Hepatocyte (in vitro differentiated cells): ENCODE data around the gene OSTN. TPM values are rescaled to one million over a fixed set of nuclear protein-coding genes. Genes with fewer than 3 reads are reported as not detected.

Source experiments
- DNase-seq: peaks from one replicate; pipeline ENCODE4 v3.0.0-alpha.2; 2016; ENCODE audit warnings: low spot score
- H2AFZ ChIP-seq: fragments of 200-600 bp; sonication (generic); 2 replicates; pipeline ENCODE4 v1.6.0; 2016; ENCODE audit warnings: antibody characterized with exemption, mild to moderate bottlenecking
- H3K27ac ChIP-seq: fragments of 200-600 bp; sonication (generic); 2 replicates; pipeline ENCODE4 v1.5.1; 2016; ENCODE audit warnings: mild to moderate bottlenecking
- H3K27me3 ChIP-seq: fragments of 200-600 bp; sonication (generic); 2 replicates; pipeline ENCODE4 v1.6.1; 2016
- H3K36me3 ChIP-seq: fragments of 200-600 bp; sonication (generic); replicated peaks from 2 replicates; pipeline ENCODE4 v1.5.1; 2016; ENCODE audit warnings: low read depth; ENCODE audit not compliant: insufficient read depth
- H3K4me1 ChIP-seq: fragments of 200-600 bp; sonication (generic); 2 replicates; pipeline ENCODE4 v1.5.1; 2016; ENCODE audit warnings: mild to moderate bottlenecking, moderate library complexity; ENCODE audit not compliant: insufficient read depth
- H3K4me2 ChIP-seq: fragments of 200-600 bp; sonication (generic); 2 replicates; pipeline ENCODE4 v1.6.0; 2016
- H3K4me3 ChIP-seq: fragments of 200-600 bp; sonication (generic); 2 replicates; pipeline ENCODE4 v1.5.1; 2016; ENCODE audit warnings: mild to moderate bottlenecking
- H3K79me2 ChIP-seq: fragments of 200-600 bp; sonication (generic); 2 replicates; pipeline ENCODE4 v1.6.0; 2017; ENCODE audit warnings: mild to moderate bottlenecking
- H3K9me2 ChIP-seq: fragments of 200-600 bp; sonication (generic); replicated peaks from 2 replicates; pipeline ENCODE4 v1.6.0; 2017; ENCODE audit warnings: mild to moderate bottlenecking; ENCODE audit not compliant: insufficient read depth
- H3K9me3 ChIP-seq: fragments of 200-600 bp; sonication (generic); 2 replicates; pipeline ENCODE4 v1.5.1; 2016; ENCODE audit warnings: low read depth, mild to moderate bottlenecking
- H4K20me1 ChIP-seq: fragments of 200-600 bp; sonication (generic); 2 replicates; pipeline ENCODE4 v1.6.0; 2016; ENCODE audit warnings: mild to moderate bottlenecking; ENCODE audit not compliant: insufficient read depth, poor library complexity, severe bottlenecking
- CTCF ChIP-seq: fragments of 200-600 bp; sonication (generic); IDR thresholded peaks from 2 replicates; pipeline ENCODE4 v1.5.1; 2016; ENCODE audit warnings: antibody characterized with exemption, mild to moderate bottlenecking; ENCODE audit not compliant: poor library complexity
- EZH2 ChIP-seq: fragments of 200-600 bp; sonication (generic); IDR thresholded peaks from 2 replicates; pipeline ENCODE4 v1.6.1; 2016; ENCODE audit warnings: antibody characterized with exemption, mild to moderate bottlenecking, borderline replicate concordance
- EZH2phosphoT487 ChIP-seq: fragments of 200-600 bp; sonication (generic); IDR thresholded peaks from one replicate; pipeline ENCODE4 v1.6.1; 2018; ENCODE audit warnings: antibody characterized with exemption, mild to moderate bottlenecking, low read depth, moderate library complexity; ENCODE audit not compliant: unreplicated experiment, severe bottlenecking
- WGBS: methylation state at CpG from one replicate; pipeline ENCODE4 v1.1.6; 2016; ENCODE audit warnings: low lambda C conversion rate; ENCODE audit errors: missing lambda C conversion rate; 5-methylcytosine and 5-hydroxymethylcytosine counted together
- polyA plus RNA-seq: library from polyadenylated mRNA; unstranded; fragments of >200 nt; fragmentation: Nextera tagmentation; extraction: Ambion mirVana; gene quantifications from 2 replicates; pipeline ENCODE4 v1.2.1, GENCODE V29; 2016
- total RNA-seq: library from RNA; depleted of rRNA; stranded (reverse); fragments of >200 nt; gene quantifications from 2 replicates; pipeline ENCODE4 v1.2.3, GENCODE V29; 2014

Gene OSTN
- total and polyA plus RNA-seq, 2 experiments from 2014 or later: 1.4 to 17.4 TPM

- Histone ChIP-seq H3K79me2 (no peaks in the 10 kb centered on the region), H2AFZ (no peak overlapping the region), H3K27ac (no peak overlapping the region), H3K9me3 (no peaks in the 10 kb centered on the region), H3K4me2 (no peak overlapping the region), H3K36me3 (no peaks in the 10 kb centered on the region), H3K9me2 (no peaks in the 10 kb centered on the region), H3K27me3 (no peaks in the 10 kb centered on the region), H3K4me3 (no peak overlapping the region), H4K20me1 (no peaks in the 10 kb centered on the region), H3K4me1 (no peaks in the 10 kb centered on the region)
- DNase-seq: no peak
- TF ChIP-seq CTCF (no peak), EZH2phosphoT487 (no peak), EZH2 (no peak)
Observed at GRCh38 chr3:191192941-191193340, 6.1 kb upstream of the OSTN start.

- TF ChIP-seq CTCF: no peak
- no peak for TF ChIP-seq EZH2
- no peak for TF ChIP-seq EZH2phosphoT487
- H3K27me3 ChIP-seq: no peaks in the 10 kb centered on the region
- no peak overlapping the region for H3K27ac ChIP-seq
- no peaks in the 10 kb centered on the region for H3K79me2 ChIP-seq
- 50% methylated on average over 3 of the region's 3 CpGs for WGBS
- no peak overlapping the region for H3K4me3 ChIP-seq
- H4K20me1 ChIP-seq: no peaks in the 10 kb centered on the region
- no peak overlapping the region for H3K4me2 ChIP-seq
- no peak overlapping the region for H2AFZ ChIP-seq
- no peak for DNase-seq
- no peaks in the 10 kb centered on the region for H3K9me2 ChIP-seq
- H3K36me3 ChIP-seq: no peaks in the 10 kb centered on the region
- no peaks in the 10 kb centered on the region for H3K4me1 ChIP-seq
- no peaks in the 10 kb centered on the region for H3K9me3 ChIP-seq
Observed at GRCh38 chr3:191197761-191198306, 1.2 kb upstream of the OSTN start.

- Histone ChIP-seq H3K9me2 (no peaks in the 10 kb centered on the region), H3K79me2 (no peaks in the 10 kb centered on the region), H4K20me1 (no peaks in the 10 kb centered on the region), H3K4me3 (no peak overlapping the region), H3K36me3 (no peaks in the 10 kb centered on the region), H3K4me1 (no peaks in the 10 kb centered on the region), H2AFZ (no peak overlapping the region), H3K4me2 (no peak overlapping the region), H3K27ac (no peak overlapping the region), H3K27me3 (no peaks in the 10 kb centered on the region), H3K9me3 (no peaks in the 10 kb centered on the region)
- WGBS: 70% methylated on average over 5 of the region's 5 CpGs
- no peak for DNase-seq
- no peak for TF ChIP-seq CTCF
- TF ChIP-seq EZH2phosphoT487: no peak
Observed at GRCh38 chr3:191198480-191198879, 561 bp upstream of the OSTN start.

GRCh38 chr3:191210032-191210431 lies 11.0 kb downstream of the OSTN start:
- Histone ChIP-seq H4K20me1 (no peaks in the 10 kb centered on the region), H3K9me3 (no peaks in the 10 kb centered on the region), H3K27ac (no peak overlapping the region), H3K36me3 (no peaks in the 10 kb centered on the region), H3K9me2 (no peaks in the 10 kb centered on the region), H3K27me3 (no peaks in the 10 kb centered on the region), H3K4me3 (no peak overlapping the region), H3K4me2 (no peak overlapping the region), H2AFZ (no peak overlapping the region), H3K4me1 (no peaks in the 10 kb centered on the region), H3K79me2 (no peaks in the 10 kb centered on the region)
- WGBS: 94% methylated on average over 10 of the region's 10 CpGs
- DNase-seq: no peak
- TF ChIP-seq EZH2: no peak
- no peak for TF ChIP-seq EZH2phosphoT487
- no peak for TF ChIP-seq CTCF
